Esophagus squamous epithelium (tissue), 4 donors: Measurements from ENCODE around the gene PDE7B.

Experiments used
- POLR2A ChIP-seq, 4 donors: fragments of 450-650 bp; IDR thresholded peaks; one replicate each; pipeline ENCODE4 v1.6.1; 2017; ENCODE audit warnings: antibody characterized with exemption in 4 of 4, mild to moderate bottlenecking in 4 of 4, moderate library complexity in 3 of 4
- TF ChIP-seq, protein P1 (sequence below), 6 experiments: fragments of 450-650 bp in 4 of 6; fragments of 200-600 bp in 2 of 6; sonication (generic) in 2 of 6; IDR thresholded peaks; one replicate each; pipeline ENCODE4 v1.5.1; 2016 to 2019; ENCODE audit warnings: antibody characterized with exemption in 6 of 6, mild to moderate bottlenecking in 4 of 6, moderate library complexity in 4 of 6

GRCh38 chr6:135901774-135902524, 50.4 kb downstream of the PDE7B start:
- TF ChIP-seq, protein P1, sequence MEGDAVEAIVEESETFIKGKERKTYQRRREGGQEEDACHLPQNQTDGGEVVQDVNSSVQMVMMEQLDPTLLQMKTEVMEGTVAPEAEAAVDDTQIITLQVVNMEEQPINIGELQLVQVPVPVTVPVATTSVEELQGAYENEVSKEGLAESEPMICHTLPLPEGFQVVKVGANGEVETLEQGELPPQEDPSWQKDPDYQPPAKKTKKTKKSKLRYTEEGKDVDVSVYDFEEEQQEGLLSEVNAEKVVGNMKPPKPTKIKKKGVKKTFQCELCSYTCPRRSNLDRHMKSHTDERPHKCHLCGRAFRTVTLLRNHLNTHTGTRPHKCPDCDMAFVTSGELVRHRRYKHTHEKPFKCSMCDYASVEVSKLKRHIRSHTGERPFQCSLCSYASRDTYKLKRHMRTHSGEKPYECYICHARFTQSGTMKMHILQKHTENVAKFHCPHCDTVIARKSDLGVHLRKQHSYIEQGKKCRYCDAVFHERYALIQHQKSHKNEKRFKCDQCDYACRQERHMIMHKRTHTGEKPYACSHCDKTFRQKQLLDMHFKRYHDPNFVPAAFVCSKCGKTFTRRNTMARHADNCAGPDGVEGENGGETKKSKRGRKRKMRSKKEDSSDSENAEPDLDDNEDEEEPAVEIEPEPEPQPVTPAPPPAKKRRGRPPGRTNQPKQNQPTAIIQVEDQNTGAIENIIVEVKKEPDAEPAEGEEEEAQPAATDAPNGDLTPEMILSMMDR (IDR thresholded peaks at IDR 0.05) = no peak
- TF ChIP-seq POLR2A (IDR thresholded peaks at IDR 0.05) = no peak
